ENCODE measurements around the gene EGLN2. TPM values are rescaled to one million over a fixed set of nuclear protein-coding genes. Genes with fewer than 3 reads are reported as not detected.

The EGLN2 gene
- total RNA-seq, 2 experiments from 2014 or later: 158 to 159 TPM

Other genes starting within 250 kb of the EGLN2 start
- gene SHKBP1, start 222.3 kb upstream of the EGLN2 start, total RNA-seq: 100 to 1,000 TPM; 139 to 140 TPM
- gene LTBP4, start 197.8 kb upstream of the EGLN2 start, total RNA-seq: 10 to 100 TPM; 83.3 to 94.0 TPM
- 10 to 100 TPM in 1 of 2 experiments, 1 to 10 TPM in 1; 9.9 to 11.7 TPM for gene NUMBL, start 108.5 kb upstream of the EGLN2 start, total RNA-seq
- 10 to 100 TPM; 35.8 to 36.8 TPM for gene COQ8B, start 82.3 kb upstream of the EGLN2 start, total RNA-seq
- gene ITPKC, start 82.1 kb upstream of the EGLN2 start, total RNA-seq: 1 to 10 TPM; 7.1 TPM
- 10 to 100 TPM; 13.5 to 15.6 TPM for gene ACTMAP, start 48.7 kb upstream of the EGLN2 start, total RNA-seq
- gene SNRPA, start 48.0 kb upstream of the EGLN2 start, total RNA-seq: 100 to 1,000 TPM; 145 to 157 TPM
- gene MIA, start 23.7 kb upstream of the EGLN2 start, total RNA-seq: 1 to 10 TPM; 3.0 TPM
- gene RAB4B, start 20.9 kb upstream of the EGLN2 start, total RNA-seq: 10 to 100 TPM; 53.1 to 57.7 TPM
- under 1 TPM; 0.28 to 0.55 TPM for gene CYP2A6, start 51.3 kb downstream of the EGLN2 start, total RNA-seq
- gene CYP2A7, start 83.0 kb downstream of the EGLN2 start, total RNA-seq: not detected
- not detected for gene CYP2B6, start 192.1 kb downstream of the EGLN2 start, total RNA-seq